GM12878 (cell line): Measurements from ENCODE around the gene STKLD1. TPM values are rescaled to one million over a fixed set of nuclear protein-coding genes. Genes with fewer than 3 reads are reported as not detected.

ENCODE experiments used
- ATAC-seq: fragments of 200-7000 bp; cut with Tn5 transposase; 3 replicates; pipeline ENCODE4 v1.9.1; 2020; ENCODE audit warnings: mild to moderate bottlenecking, moderate library complexity
- BruUV-seq: library from RNA; stranded (reverse); fragments of 400-500 nt; replicated peaks from 2 replicates; lab custom pipeline; 2021; lab: Mats Ljungman, UMichigan
- CTCF ChIA-PET: fragments of 300-600 bp; sonication (Branson Sonifier 250); formaldehyde crosslinking; extraction: SDS; loops from one replicate; lab custom pipeline; 2021; ENCODE audit warnings: inconsistent platforms; lab: Yijun Ruan, JAX
- POLR2A ChIA-PET: fragments of 350-600 bp; formaldehyde crosslinking; extraction: SDS; loops from one replicate; lab custom pipeline; 2021; ENCODE audit warnings: inconsistent platforms; lab: Charles Lee
- RAD21 ChIA-PET: fragments of 300-600 bp; sonication (Branson Sonifier 250); formaldehyde crosslinking; loops from one replicate; lab custom pipeline; 2023; ENCODE audit warnings: antibody characterized with exemption; ENCODE audit not compliant: unreplicated experiment; lab: Charles Lee
- SMC1A ChIA-PET: fragments of 300-600 bp; sonication (Branson Sonifier 250); formaldehyde crosslinking; loops from one replicate; lab custom pipeline; 2023; ENCODE audit not compliant: unreplicated experiment, uncharacterized antibody; lab: Charles Lee
- DNase-seq: peaks from one replicate; pipeline ENCODE4 v3.0.0-alpha.2; 2011; ENCODE audit warnings: low read depth, low spot score
- FAIRE-seq: peaks from 3 replicates; lab custom pipeline; 2011; peaks lifted over from hg19 to GRCh38; lab: Jason Lieb, UNC
- H2AFZ ChIP-seq: 2 replicates; pipeline ENCODE4 v1.6.0; 2011; ENCODE audit warnings: low read depth, low read length, control low read depth; ENCODE audit not compliant: control insufficient read depth
- H3K27ac ChIP-seq: 2 replicates; pipeline ENCODE4 v1.5.1; 2011; ENCODE audit warnings: control low read depth; ENCODE audit not compliant: control insufficient read depth, insufficient read depth
- H3K27me3 ChIP-seq, 2 experiments: replicated peaks in 1 of 2; 2 replicates each; pipeline versions ENCODE4 v1.6.0 to v1.6.1; 2011; ENCODE audit warnings: low read length in 1 of 2; ENCODE audit not compliant: control insufficient read depth in 2 of 2, insufficient read depth in 2 of 2
- H3K36me3 ChIP-seq, 2 experiments: 2 replicates each; pipeline ENCODE4 v1.5.1; 2011; ENCODE audit warnings: low read length in 1 of 2; ENCODE audit not compliant: control insufficient read depth in 2 of 2, insufficient read depth in 2 of 2
- H3K4me1 ChIP-seq: 2 replicates; pipeline ENCODE4 v1.6.1; 2011; ENCODE audit warnings: mild to moderate bottlenecking, low read length, moderate library complexity, mixed read lengths; ENCODE audit not compliant: control insufficient read depth, insufficient read depth
- H3K4me2 ChIP-seq: 2 replicates; pipeline ENCODE4 v1.6.0; 2011; ENCODE audit warnings: control low read depth; ENCODE audit not compliant: control insufficient read depth, insufficient read depth
- H3K4me3 ChIP-seq: fragments of 200-600 bp; sonication (generic); 2 replicates; pipeline ENCODE4 v1.5.1; 2016
- H3K79me2 ChIP-seq: 2 replicates; pipeline ENCODE4 v1.6.0; 2011; ENCODE audit warnings: low read length; ENCODE audit not compliant: control insufficient read depth, insufficient read depth
- H3K9ac ChIP-seq: 2 replicates; pipeline ENCODE4 v1.8.0; 2011; ENCODE audit warnings: low read length, control low read depth, mixed read lengths; ENCODE audit not compliant: control insufficient read depth, insufficient read depth
- H3K9me3 ChIP-seq: replicated peaks from 3 replicates; pipeline ENCODE4 v1.5.1; 2011; ENCODE audit warnings: mild to moderate bottlenecking, low read length; ENCODE audit not compliant: control insufficient read depth, insufficient read depth
- H4K20me1 ChIP-seq: 2 replicates; pipeline ENCODE4 v1.6.0; 2011; ENCODE audit not compliant: control insufficient read depth, insufficient read depth
- CREB1 ChIP-seq: IDR thresholded peaks from 2 replicates; pipeline ENCODE4 v1.6.1; 2012; ENCODE audit warnings: low read depth, mild to moderate bottlenecking, inconsistent platforms
- EED ChIP-seq: sonication (generic); IDR thresholded peaks from 2 replicates; pipeline ENCODE4 v1.6.1; 2016; ENCODE audit warnings: antibody characterized with exemption, low read depth
- STAT1 ChIP-seq: fragments of 450-650 bp; conservative IDR thresholded peaks from 2 replicates; pipeline ENCODE4 v1.6.1; 2014; ENCODE audit warnings: antibody characterized with exemption, mild to moderate bottlenecking
- TCF12 ChIP-seq: IDR thresholded peaks from 2 replicates; pipeline ENCODE4 v1.6.1; 2011; ENCODE audit warnings: low read depth, mild to moderate bottlenecking, low read length
- TCF7 ChIP-seq: IDR thresholded peaks from 2 replicates; pipeline ENCODE4 v1.6.1; 2014; ENCODE audit warnings: antibody characterized with exemption, borderline replicate concordance
- WGBS: methylation state at CpG from one replicate; pipeline ENCODE4 v1.1.6; 2016; ENCODE audit warnings: low lambda C conversion rate; ENCODE audit not compliant: insufficient replicate concordance, insufficient coverage; ENCODE audit errors: missing lambda C conversion rate; 5-methylcytosine and 5-hydroxymethylcytosine counted together
- in situ Hi-C: fragments of 300-500 bp; cut with MboI; formaldehyde crosslinking; loops from 9 replicates; pipeline ENCODE4 v1.14.3; 2018; ENCODE audit warnings: mixed read lengths
- intact Hi-C: fragments of 100-400 bp; cut with micrococcal nuclease; formaldehyde crosslinking; loops from one replicate; pipeline ENCODE4 v1.14.2; 2022; ENCODE audit not compliant: unreplicated experiment
- polyA plus RNA-seq, 11 experiments: library from polyadenylated mRNA; depleted of rRNA in 4 of 11; unstranded in 6 of 11; stranded (reverse) in 5 of 11; fragments of >200 nt; fragmentation: Nextera tagmentation in 4 of 11; fragmentation: Illumina TruSeq in 1 of 11; extraction: Ambion mirVana in 4 of 11; extraction: Trizol in 1 of 11; gene quantifications; 1 replicate in 1 of 11; 2 replicates in 10 of 11; pipeline versions ENCODE4 v1.2.1 to v1.2.3, GENCODE V29; 2011 to 2016; ENCODE audit warnings: inconsistent platforms in 2 of 11, missing spikeins in 2 of 11, low read depth in 1 of 11
- total RNA-seq, 4 experiments: library from RNA; depleted of rRNA in 3 of 4; stranded (reverse); fragments of >200 nt in 3 of 4; fragmentation: Illumina TruSeq in 1 of 4; extraction: Trizol in 1 of 4; gene quantifications; 2 replicates each; pipeline versions ENCODE4 v1.2.1 to v1.2.3, GENCODE V29; 2013 to 2021
- TF ChIP-seq, protein P1 (sequence below): fragments of 450-650 bp; IDR thresholded peaks from 2 replicates; pipeline ENCODE4 v1.6.1; 2017; ENCODE audit warnings: antibody characterized with exemption, mild to moderate bottlenecking, moderate library complexity
- TF ChIP-seq, protein P2 (sequence below): fragments of 450-650 bp; IDR thresholded peaks from 2 replicates; pipeline ENCODE4 v1.6.1; 2017; ENCODE audit warnings: borderline replicate concordance
- TF ChIP-seq, protein P3 (sequence below): fragments of 450-650 bp; formaldehyde crosslinking; IDR thresholded peaks from 2 replicates; pipeline ENCODE4 v1.4.0; 2020; ENCODE audit warnings: mild to moderate bottlenecking, moderate library complexity

STKLD1 gene
- total and polyA plus RNA-seq, 10 of the 15 experiments (the other 5 are each of a cell fraction or from before 2014, with no cell fraction given), result 0.07 to 0.40 (median 0.29) TPM; not detected in 4

DNA sequence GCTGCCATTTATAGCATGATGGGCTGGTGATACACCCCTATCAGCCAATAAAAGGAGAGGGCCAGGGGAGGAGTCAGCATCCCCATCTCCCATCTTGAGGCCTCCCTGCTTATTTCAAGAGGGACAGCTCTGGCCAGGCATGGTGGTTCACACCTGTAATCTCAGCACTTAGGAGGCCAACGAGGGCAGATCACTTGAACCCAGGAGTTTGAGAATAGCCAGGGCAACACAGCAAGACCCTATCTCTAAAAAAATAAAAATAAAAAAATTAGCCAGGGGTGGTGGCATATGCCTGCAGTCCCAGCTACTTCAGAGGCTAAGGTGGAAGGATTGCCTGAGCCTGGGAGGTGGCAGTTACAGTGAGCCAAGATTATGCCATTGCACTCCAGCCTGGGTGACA lies 31.9 kb downstream of the STKLD1 start:
- ATAC-seq (no peak), FAIRE-seq (no peak), DNase-seq (no peak)
- H2AFZ ChIP-seq, result no peak overlapping the region
- no peaks in the 10 kb centered on the region for H3K27me3 ChIP-seq
- H3K9me3 ChIP-seq, result no peaks in the 10 kb centered on the region
- H4K20me1 ChIP-seq, result no peaks in the 10 kb centered on the region; the same call in 1 of the 2 replicates
- in situ Hi-C loops, result loop anchor here (5.0 kb wide), 1 partner anchor 74 kb away; no protein-coding TSS in a partner anchor
- POLR2A ChIA-PET, result no interaction called here
- TF ChIP-seq, protein P1, sequence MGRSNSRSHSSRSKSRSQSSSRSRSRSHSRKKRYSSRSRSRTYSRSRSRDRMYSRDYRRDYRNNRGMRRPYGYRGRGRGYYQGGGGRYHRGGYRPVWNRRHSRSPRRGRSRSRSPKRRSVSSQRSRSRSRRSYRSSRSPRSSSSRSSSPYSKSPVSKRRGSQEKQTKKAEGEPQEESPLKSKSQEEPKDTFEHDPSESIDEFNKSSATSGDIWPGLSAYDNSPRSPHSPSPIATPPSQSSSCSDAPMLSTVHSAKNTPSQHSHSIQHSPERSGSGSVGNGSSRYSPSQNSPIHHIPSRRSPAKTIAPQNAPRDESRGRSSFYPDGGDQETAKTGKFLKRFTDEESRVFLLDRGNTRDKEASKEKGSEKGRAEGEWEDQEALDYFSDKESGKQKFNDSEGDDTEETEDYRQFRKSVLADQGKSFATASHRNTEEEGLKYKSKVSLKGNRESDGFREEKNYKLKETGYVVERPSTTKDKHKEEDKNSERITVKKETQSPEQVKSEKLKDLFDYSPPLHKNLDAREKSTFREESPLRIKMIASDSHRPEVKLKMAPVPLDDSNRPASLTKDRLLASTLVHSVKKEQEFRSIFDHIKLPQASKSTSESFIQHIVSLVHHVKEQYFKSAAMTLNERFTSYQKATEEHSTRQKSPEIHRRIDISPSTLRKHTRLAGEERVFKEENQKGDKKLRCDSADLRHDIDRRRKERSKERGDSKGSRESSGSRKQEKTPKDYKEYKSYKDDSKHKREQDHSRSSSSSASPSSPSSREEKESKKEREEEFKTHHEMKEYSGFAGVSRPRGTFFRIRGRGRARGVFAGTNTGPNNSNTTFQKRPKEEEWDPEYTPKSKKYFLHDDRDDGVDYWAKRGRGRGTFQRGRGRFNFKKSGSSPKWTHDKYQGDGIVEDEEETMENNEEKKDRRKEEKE, result no peak
- TF ChIP-seq, protein P2, sequence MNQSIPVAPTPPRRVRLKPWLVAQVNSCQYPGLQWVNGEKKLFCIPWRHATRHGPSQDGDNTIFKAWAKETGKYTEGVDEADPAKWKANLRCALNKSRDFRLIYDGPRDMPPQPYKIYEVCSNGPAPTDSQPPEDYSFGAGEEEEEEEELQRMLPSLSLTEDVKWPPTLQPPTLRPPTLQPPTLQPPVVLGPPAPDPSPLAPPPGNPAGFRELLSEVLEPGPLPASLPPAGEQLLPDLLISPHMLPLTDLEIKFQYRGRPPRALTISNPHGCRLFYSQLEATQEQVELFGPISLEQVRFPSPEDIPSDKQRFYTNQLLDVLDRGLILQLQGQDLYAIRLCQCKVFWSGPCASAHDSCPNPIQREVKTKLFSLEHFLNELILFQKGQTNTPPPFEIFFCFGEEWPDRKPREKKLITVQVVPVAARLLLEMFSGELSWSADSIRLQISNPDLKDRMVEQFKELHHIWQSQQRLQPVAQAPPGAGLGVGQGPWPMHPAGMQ, result no peak
- no peak for TF ChIP-seq STAT1
- TF ChIP-seq, protein P3, sequence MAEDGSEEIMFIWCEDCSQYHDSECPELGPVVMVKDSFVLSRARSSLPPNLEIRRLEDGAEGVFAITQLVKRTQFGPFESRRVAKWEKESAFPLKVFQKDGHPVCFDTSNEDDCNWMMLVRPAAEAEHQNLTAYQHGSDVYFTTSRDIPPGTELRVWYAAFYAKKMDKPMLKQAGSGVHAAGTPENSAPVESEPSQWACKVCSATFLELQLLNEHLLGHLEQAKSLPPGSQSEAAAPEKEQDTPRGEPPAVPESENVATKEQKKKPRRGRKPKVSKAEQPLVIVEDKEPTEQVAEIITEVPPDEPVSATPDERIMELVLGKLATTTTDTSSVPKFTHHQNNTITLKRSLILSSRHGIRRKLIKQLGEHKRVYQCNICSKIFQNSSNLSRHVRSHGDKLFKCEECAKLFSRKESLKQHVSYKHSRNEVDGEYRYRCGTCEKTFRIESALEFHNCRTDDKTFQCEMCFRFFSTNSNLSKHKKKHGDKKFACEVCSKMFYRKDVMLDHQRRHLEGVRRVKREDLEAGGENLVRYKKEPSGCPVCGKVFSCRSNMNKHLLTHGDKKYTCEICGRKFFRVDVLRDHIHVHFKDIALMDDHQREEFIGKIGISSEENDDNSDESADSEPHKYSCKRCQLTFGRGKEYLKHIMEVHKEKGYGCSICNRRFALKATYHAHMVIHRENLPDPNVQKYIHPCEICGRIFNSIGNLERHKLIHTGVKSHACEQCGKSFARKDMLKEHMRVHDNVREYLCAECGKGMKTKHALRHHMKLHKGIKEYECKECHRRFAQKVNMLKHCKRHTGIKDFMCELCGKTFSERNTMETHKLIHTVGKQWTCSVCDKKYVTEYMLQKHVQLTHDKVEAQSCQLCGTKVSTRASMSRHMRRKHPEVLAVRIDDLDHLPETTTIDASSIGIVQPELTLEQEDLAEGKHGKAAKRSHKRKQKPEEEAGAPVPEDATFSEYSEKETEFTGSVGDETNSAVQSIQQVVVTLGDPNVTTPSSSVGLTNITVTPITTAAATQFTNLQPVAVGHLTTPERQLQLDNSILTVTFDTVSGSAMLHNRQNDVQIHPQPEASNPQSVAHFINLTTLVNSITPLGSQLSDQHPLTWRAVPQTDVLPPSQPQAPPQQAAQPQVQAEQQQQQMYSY (CRISPR knock-in tag), result no peak
- TF ChIP-seq EED, result no peak
- TF ChIP-seq TCF7, result no peak
- TF ChIP-seq TCF12, result no peak
- TF ChIP-seq CREB1, result no peak
- WGBS, result 69% methylated on average over 1 of the region's 1 CpG
- H3K9ac ChIP-seq, result no peak overlapping the region
- RAD21 ChIA-PET, result no interaction called here
- no peaks in the 10 kb centered on the region for H3K79me2 ChIP-seq
- no peak overlapping the region for H3K4me3 ChIP-seq
- H3K4me1 ChIP-seq, result no peaks in the 10 kb centered on the region
- BruUV-seq, result no TSS peak
- no peak overlapping the region for H3K4me2 ChIP-seq
- intact Hi-C loops, result no loop called here
- H3K27ac ChIP-seq, result no peak overlapping the region
- peaks cover 41 to 43% of the 10 kb centered on the region in 2 experiments; a peak in 3 of 4 replicates for H3K36me3 ChIP-seq
- SMC1A ChIA-PET, result no interaction called here
- CTCF ChIA-PET, result interaction anchor here (1.7 kb wide), 1 partner anchor 30 kb away, joined by 6 read pairs; no protein-coding TSS in a partner anchor
